Measurements from ENCODE around the gene BST1.
A peak's percentile ranks its signal among the peaks of the same experiment; 100 is the strongest.

Gene BST1

GRCh38 chr4:15676899-15677298 lies 26.0 kb upstream of the BST1 start:
- DNase-seq (ENCODE audit: low read depth), result no peak

DNA sequence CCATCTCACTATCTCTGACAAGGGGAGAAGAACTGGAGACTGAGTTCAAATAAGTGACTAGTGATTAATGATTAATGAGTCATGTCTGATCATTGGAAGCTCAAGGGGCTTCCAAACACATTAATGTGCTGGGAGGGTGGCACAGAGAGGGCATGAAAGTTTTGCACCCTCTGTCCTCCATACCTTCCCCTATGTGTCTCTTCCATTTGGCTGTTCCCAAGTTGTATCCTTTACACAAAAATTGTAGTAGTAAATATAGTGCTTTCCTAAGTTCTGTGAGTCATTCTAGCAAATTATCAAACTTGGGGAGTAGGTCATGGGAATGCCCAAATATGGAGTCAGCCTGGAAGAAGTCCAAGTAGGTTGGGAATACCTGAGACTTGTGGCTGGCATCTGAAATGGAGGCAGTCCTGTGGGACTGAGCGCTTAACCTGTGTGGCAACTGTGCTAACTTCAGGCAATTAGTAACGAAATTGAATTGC lies 25.3 kb upstream of the BST1 start:
- DNase-seq (ENCODE audit: low read depth), result no peak

- DNase-seq (ENCODE audit: low read depth), result no peak
These were observed 21.8 kb upstream of the BST1 start for GRCh38 chr4:15681067-15681371.

DNA sequence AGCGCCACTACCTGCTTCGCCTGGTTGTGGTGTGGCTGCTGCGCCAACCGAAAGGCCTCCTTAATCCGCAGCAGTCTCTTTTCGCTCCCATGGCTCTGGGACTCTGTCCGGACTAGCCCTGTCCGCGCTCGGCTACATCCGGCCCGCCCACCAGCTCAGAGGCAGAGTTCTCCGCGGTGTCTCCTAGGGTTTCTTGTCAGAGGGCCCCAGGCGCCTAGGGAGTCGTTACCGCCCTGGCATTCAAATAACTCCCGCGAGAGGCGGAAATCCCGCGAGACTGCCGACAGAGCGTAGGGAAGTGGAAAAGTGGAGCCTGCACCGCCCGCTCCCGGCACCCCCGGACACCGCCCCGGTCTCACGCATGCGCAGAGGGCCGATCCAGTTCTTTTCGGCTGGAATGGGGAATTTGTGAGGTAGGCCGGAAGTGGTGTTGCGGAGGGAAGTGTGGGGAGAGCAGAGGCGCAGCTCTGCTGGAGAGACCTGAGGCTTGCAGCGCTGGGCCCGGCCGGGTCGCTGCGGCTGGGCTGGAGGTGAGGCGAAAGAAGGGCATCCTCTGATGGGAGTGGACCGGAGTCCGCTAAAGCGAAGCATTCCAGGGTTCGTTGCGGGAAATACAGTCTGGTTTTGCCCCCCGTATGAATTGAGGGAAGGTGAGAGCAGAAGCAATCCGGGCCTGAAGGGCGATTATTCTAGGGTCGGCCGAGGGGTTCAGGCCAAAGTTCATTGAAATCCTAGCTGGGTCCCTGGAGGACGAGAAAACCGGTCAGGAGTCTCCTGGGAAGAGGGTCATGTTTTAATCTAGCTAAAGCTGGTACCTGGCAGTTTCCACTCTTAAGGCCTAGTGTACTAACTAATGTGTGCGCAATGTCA lies 21.3 kb upstream of the BST1 start, which contains the start of gene FAM200B:
TSS of gene FAM200B (plus strand) at position 456 of the 870 bp plus-strand sequence. CDS start 5,151 bp downstream, outside the sequence.
- DNase-seq (ENCODE audit: low read depth), result peak; percentile 88

- DNase-seq (ENCODE audit: low read depth), result no peak
These were observed 20.4 kb upstream of the BST1 start for GRCh38 chr4:15682242-15683142.

DNA sequence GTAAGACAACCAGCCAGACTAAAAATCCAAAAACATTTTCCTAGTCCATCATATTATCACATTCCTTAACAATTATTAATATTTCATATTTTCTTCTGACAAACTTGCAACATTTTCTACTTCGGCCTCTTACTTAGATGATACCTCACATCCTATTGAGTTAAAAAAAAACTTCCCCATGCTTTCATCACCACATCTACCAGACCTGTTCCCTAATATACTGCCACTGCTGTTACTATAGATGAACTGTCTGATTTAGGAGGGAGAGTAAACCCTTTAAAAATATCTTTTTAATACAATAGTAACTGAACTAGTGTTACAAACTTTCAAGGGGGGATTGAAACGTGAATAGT lies 19.7 kb upstream of the BST1 start:
- no peak for DNase-seq (ENCODE audit: low read depth)

DNA sequence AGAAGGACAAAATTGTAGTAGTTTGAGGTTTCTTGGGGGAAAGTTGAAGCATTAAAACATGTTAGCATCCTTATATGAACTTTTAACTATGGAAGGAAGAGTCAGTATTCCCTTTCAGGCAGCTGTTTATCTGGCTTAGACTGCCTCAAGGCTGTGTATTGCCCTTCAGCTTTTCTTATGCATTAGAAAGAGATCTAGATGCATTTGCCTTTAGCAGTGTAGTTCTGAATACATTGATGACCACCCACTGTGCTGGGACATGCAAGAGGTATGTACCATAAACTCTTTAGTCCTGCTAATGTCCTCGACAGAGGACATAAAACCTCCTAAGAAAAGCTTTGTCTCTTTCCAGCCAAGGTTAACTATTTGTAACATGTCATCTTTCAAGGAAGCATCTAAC lies 18.4 kb upstream of the BST1 start:
- no peak for DNase-seq (ENCODE audit: low read depth)

DNA sequence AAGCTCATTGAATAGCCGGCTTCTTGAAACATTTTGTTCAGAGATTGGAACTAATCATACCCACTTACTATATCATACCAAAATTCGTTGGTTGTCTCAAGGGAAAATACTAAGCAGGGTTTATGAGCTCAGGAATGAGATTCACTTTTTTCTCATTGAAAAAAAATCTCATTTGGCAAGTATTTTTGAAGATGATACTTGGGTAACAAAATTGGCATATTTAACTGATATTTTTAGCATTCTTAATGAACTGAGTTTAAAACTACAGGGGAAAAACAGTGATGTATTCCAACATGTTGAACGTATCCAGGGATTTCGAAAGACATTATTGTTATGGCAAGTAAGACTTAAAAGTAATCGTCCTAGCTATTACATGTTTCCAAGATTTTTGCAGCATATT lies 14.8 kb upstream of the BST1 start:
- no peak for DNase-seq (ENCODE audit: low read depth)

DNA sequence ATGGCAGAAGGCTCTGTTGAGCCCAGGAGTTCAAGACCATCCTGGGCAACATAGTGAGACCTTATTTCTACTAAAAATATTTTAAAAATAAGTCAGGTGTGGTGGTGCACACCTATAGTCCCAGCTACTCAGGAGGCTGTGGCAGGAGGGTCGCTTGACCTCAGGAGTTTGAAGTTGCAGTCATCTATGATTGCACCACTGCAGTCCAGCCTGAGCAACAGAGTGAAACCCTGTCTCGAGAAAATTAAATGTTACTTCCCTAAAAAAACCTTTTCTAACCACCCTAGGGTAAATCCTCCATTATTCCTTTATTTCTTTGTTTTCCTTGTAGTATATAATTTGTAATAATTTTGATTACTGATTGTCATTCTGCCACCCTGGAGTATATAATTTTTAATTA lies 13.3 kb upstream of the BST1 start:
- DNase-seq (ENCODE audit: low read depth), result no peak

DNA sequence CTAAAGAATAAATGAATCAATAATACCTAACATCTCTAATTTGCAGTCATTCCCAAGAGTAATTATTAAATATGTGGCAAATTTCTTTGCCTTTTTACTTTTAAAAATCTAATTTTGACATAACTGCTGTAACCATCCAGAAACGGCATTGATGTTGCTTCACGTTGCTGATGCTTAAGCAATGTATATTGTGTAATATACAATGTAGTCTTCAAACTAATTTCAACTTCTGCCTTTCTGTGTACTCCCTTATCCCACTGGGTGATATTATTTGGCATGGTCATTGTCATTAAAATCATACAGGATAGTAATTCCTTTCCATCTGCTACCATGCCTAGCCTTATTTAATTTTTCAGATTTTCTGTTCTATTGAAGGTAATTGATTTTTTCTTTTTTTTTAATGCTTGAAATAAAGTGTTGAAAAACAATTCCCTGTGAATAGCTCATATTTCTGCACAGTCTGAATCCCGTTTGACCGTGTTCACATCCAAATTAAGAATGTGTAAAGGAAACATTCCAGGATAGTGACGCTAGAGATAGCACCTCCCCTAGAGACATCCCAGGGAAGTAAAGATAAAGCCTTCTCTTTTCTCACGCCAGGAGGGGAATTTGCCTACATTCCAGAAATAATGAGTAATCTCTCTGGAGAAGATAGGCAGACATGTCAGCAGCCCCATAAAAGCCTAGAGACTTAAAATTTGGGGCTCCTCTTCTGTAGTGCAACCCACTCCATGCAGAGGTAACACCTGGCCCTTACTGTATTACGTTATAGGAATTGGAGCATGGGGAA lies 12.7 kb upstream of the BST1 start:
- DNase-seq (ENCODE audit: low read depth), result no peak

- no peak for DNase-seq (ENCODE audit: low read depth)
These were observed 11.3 kb upstream of the BST1 start for GRCh38 chr4:15691346-15692135.

GRCh38 chr4:15692602-15693001 lies 10.3 kb upstream of the BST1 start:
- DNase-seq (ENCODE audit: low read depth), result no peak

- no peak for DNase-seq (ENCODE audit: low read depth)
These were observed 8.4 kb upstream of the BST1 start for GRCh38 chr4:15694431-15694830.

- no peak for DNase-seq (ENCODE audit: low read depth)
These were observed 7.6 kb upstream of the BST1 start for GRCh38 chr4:15695240-15695699.

- DNase-seq (ENCODE audit: low read depth), result no peak
These were observed 7.1 kb upstream of the BST1 start for GRCh38 chr4:15695729-15696128.

DNA sequence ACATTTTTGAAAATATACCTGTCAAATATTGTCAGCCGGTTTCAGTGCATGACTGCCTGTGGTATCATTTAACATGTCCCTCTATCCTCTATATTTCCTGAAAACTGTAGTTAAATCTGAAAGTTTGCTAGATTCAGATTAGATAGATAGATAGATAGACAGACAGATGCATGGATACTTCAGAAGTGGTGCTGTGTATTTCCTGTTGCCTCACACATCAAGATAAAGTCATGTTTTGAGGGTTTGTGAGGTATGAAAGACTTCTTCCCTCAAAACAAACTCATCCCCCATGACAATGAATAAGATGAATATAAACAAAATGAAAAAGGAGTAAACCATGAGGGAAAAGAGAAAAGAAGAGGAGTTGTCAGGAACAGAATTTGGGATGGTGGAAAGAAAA lies 6.0 kb upstream of the BST1 start:
- no peak for DNase-seq (ENCODE audit: low read depth)

- no peak for DNase-seq (ENCODE audit: low read depth)
These were observed 574 bp downstream of the BST1 start for GRCh38 chr4:15703439-15703838.

- no peak for DNase-seq (ENCODE audit: low read depth)
These were observed 1.3 kb downstream of the BST1 start for GRCh38 chr4:15704129-15704528.

GRCh38 chr4:15706646-15707362 lies 3.9 kb downstream of the BST1 start:
- no peak for DNase-seq (ENCODE audit: low read depth)

DNA sequence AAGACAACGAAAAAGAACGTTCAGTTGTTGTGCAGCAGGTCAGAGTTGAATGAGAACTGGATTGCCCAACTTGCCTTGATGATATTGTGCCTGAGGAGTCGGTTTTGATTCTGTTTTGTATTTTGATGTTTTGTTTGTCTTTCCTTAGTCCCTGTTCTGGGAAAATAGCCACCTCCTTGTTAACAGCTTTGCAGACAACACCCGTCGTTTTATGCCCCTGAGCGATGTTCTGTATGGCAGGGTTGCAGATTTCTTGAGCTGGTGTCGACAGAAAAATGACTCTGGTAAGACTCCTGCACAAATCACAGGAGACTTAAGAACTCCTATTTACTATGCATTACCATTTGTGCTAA lies 4.5 kb downstream of the BST1 start:
- no peak for DNase-seq (ENCODE audit: low read depth)

DNA sequence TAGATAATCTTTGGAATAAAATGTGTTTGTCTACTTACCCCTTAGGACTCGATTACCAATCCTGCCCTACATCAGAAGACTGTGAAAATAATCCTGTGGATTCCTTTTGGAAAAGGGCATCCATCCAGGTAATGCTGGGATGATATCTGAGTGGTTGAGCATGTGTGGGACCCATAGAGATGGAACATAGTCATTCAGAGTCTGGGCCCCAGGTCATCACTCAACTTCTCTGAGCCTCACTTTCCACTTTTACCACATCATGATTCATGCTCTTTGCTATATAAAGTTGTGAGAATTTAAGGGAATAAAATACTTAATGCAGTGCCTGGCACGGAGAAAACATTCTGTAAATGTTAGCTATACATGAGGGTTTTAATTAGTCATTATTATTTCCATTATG lies 8.9 kb downstream of the BST1 start:
- DNase-seq (ENCODE audit: low read depth), result no peak
